ENCODE data around the gene CBY1.
A peak's percentile ranks its signal among the peaks of the same experiment; 100 is the strongest.

Gene CBY1

GRCh38 chr22:38649841-38650522 is 6.5 kb upstream of the CBY1 start:
- no peak for DNase-seq (ENCODE audit: low spot score)

GRCh38 chr22:38652859-38653258 is 3.6 kb upstream of the CBY1 start:
- DNase-seq (ENCODE audit: low spot score), result no peak

GRCh38 chr22:38653741-38654140 is 2.7 kb upstream of the CBY1 start:
- no peak for DNase-seq (ENCODE audit: low spot score)

- no peak for DNase-seq (ENCODE audit: low spot score)
Measured at GRCh38 chr22:38655519-38656255, 751 bp upstream of the CBY1 start.

- DNase-seq (ENCODE audit: low spot score), result peak; percentile 49
Measured at GRCh38 chr22:38657045-38657909, 839 bp downstream of the CBY1 start.

GRCh38 chr22:38674888-38675287 is 18.4 kb downstream of the CBY1 start:
- no peak for DNase-seq (ENCODE audit: low spot score)

GRCh38 chr22:38675833-38676232 is 19.4 kb downstream of the CBY1 start:
- DNase-seq (ENCODE audit: low spot score), result no peak

GRCh38 chr22:38681582-38682335 is 25.3 kb downstream of the CBY1 start, which contains the start of gene TOMM22:
Gene TOMM22 (plus strand): TSS chr22:38681957. CDS start chr22:38681979, 22 bp downstream.
- DNase-seq (ENCODE audit: low spot score), result peak; percentile 91

- no peak for DNase-seq (ENCODE audit: low spot score)
Measured at GRCh38 chr22:38684895-38685294, 28.5 kb downstream of the CBY1 start.

- DNase-seq (ENCODE audit: low spot score), result no peak
Measured at GRCh38 chr22:38685761-38686160, 29.3 kb downstream of the CBY1 start.

- no peak for DNase-seq (ENCODE audit: low spot score)
Measured at GRCh38 chr22:38689651-38690050, 33.2 kb downstream of the CBY1 start.

- DNase-seq (ENCODE audit: low spot score), result no peak
Measured at GRCh38 chr22:38694049-38694448, 37.6 kb downstream of the CBY1 start.

- DNase-seq (ENCODE audit: low spot score), result no peak
Measured at GRCh38 chr22:38694940-38695339, 38.5 kb downstream of the CBY1 start.

GRCh38 chr22:38696606-38697424 is 40.4 kb downstream of the CBY1 start:
- DNase-seq (ENCODE audit: low spot score), result peak; percentile 76

GRCh38 chr22:38697425-38698089 is 41.1 kb downstream of the CBY1 start:
- no peak for DNase-seq (ENCODE audit: low spot score)

GRCh38 chr22:38698407-38699094 is 42.1 kb downstream of the CBY1 start:
- no peak for DNase-seq (ENCODE audit: low spot score)

- DNase-seq (ENCODE audit: low spot score), result no peak
Measured at GRCh38 chr22:38699143-38699542, 42.7 kb downstream of the CBY1 start.

GRCh38 chr22:38699784-38700183 is 43.3 kb downstream of the CBY1 start:
- no peak for DNase-seq (ENCODE audit: low spot score)

GRCh38 chr22:38700270-38700788 is 43.9 kb downstream of the CBY1 start:
- no peak for DNase-seq (ENCODE audit: low spot score)
